ENCODE measurements around the gene PDGFB. TPM values are rescaled to one million over a fixed set of nuclear protein-coding genes. Genes with fewer than 3 reads are reported as not detected.

The PDGFB gene
- total RNA-seq, 1 experiment from 2014 or later, result 9.2 TPM

DNA sequence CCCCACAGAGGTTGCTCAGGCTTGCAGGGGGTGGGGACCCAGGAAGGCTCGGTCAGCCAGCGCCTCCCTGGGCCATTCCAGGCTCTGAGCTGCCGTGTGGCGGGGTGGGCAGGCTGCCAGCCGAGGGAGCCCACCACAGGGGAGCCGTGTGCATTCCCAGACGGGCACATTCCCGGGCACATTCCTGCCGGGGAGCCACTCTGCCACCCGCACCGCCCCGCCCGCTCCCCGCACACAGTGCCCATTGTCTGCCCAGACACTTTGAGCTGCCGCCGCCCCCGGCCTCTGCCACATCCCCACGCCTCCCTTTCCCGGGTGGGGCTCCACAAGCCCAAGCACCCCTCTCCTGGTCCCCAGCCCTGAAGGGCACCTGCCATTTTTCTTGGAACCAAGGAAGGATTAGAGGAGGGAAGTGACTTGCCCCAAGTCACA, 47.3 kb upstream of the PDGFB start:
- ATAC-seq (no peak), DNase-seq (ENCODE audit: low spot score) (no peak)
- 0 out of 2 replicates have a peak, but pooled peaks have one; percentile 18 for TF ChIP-seq TP53 (CRISPR knock-in tag; IDR thresholded peaks at IDR 0.05)
- no peak for TF ChIP-seq NR3C1 (CRISPR knock-in tag; conservative IDR thresholded peaks at IDR 0.05; ENCODE audit: low read depth)
- CTCF ChIA-PET, result interaction anchor here (0.6 to 3.2 kb wide), 6 partner anchors 14 to 160 kb away, joined by 3 to 13 read pairs (median 6); no protein-coding TSS in a partner anchor
- POLR2A ChIA-PET, result no interaction called here
- no peaks in the 10 kb centered on the region for H3K9me3 Mint-ChIP-seq
- H3K36me3 Mint-ChIP-seq, result no peaks in the 10 kb centered on the region
- peaks cover 14% of the 10 kb centered on the region for H3K4me1 Mint-ChIP-seq
- H3K27me3 Mint-ChIP-seq (ENCODE audit: low read depth), result no peaks in the 10 kb centered on the region
- no peak overlapping the region for H3K27ac Mint-ChIP-seq
- no peak overlapping the region for H3K4me3 Mint-ChIP-seq

DNA sequence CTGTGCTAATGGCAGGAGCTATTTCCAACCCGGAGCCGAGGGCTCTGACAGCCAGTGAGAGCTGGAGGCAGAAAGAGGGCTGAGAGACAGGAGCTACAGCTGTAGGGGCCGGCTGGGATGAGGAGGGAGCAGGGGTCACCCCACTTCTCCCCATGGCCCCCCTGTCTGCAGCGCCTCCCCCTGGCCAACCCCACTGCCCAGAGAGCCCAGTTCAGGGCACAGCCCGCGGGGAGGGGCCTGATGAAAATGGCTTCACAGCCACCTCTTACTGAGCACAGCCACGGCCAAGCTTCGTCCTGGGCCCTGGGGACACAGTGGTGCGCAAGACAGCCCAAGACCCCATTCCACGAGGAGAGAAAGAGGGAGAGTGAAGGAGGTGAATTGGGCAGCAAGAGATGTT, 46.7 kb upstream of the PDGFB start:
- Mint-ChIP-seq H3K4me3 (no peak overlapping the region), H3K4me1 (peaks cover 12% of the 10 kb centered on the region), H3K27ac (no peak overlapping the region), H3K9me3 (no peaks in the 10 kb centered on the region), H3K36me3 (no peaks in the 10 kb centered on the region), H3K27me3 (ENCODE audit: low read depth) (no peaks in the 10 kb centered on the region)
- TF ChIP-seq, protein P1, sequence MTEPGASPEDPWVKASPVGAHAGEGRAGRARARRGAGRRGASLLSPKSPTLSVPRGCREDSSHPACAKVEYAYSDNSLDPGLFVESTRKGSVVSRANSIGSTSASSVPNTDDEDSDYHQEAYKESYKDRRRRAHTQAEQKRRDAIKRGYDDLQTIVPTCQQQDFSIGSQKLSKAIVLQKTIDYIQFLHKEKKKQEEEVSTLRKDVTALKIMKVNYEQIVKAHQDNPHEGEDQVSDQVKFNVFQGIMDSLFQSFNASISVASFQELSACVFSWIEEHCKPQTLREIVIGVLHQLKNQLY (CRISPR knock-in tag; IDR thresholded peaks at IDR 0.05), result no peak
- no peak for TF ChIP-seq FOXK1 (CRISPR knock-in tag; IDR thresholded peaks at IDR 0.05)
- TF ChIP-seq, protein P2, sequence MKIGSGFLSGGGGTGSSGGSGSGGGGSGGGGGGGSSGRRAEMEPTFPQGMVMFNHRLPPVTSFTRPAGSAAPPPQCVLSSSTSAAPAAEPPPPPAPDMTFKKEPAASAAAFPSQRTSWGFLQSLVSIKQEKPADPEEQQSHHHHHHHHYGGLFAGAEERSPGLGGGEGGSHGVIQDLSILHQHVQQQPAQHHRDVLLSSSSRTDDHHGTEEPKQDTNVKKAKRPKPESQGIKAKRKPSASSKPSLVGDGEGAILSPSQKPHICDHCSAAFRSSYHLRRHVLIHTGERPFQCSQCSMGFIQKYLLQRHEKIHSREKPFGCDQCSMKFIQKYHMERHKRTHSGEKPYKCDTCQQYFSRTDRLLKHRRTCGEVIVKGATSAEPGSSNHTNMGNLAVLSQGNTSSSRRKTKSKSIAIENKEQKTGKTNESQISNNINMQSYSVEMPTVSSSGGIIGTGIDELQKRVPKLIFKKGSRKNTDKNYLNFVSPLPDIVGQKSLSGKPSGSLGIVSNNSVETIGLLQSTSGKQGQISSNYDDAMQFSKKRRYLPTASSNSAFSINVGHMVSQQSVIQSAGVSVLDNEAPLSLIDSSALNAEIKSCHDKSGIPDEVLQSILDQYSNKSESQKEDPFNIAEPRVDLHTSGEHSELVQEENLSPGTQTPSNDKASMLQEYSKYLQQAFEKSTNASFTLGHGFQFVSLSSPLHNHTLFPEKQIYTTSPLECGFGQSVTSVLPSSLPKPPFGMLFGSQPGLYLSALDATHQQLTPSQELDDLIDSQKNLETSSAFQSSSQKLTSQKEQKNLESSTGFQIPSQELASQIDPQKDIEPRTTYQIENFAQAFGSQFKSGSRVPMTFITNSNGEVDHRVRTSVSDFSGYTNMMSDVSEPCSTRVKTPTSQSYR (CRISPR knock-in tag; IDR thresholded peaks at IDR 0.05), result no peak
- TF ChIP-seq, protein P3, sequence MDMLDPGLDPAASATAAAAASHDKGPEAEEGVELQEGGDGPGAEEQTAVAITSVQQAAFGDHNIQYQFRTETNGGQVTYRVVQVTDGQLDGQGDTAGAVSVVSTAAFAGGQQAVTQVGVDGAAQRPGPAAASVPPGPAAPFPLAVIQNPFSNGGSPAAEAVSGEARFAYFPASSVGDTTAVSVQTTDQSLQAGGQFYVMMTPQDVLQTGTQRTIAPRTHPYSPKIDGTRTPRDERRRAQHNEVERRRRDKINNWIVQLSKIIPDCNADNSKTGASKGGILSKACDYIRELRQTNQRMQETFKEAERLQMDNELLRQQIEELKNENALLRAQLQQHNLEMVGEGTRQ (CRISPR knock-in tag; IDR thresholded peaks at IDR 0.05), result no peak
- TF ChIP-seq, protein P4, sequence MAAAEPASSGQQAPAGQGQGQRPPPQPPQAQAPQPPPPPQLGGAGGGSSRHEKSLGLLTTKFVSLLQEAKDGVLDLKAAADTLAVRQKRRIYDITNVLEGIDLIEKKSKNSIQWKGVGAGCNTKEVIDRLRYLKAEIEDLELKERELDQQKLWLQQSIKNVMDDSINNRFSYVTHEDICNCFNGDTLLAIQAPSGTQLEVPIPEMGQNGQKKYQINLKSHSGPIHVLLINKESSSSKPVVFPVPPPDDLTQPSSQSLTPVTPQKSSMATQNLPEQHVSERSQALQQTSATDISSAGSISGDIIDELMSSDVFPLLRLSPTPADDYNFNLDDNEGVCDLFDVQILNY (CRISPR knock-in tag; IDR thresholded peaks at IDR 0.05), result no peak
- ChIA-PET CTCF (interaction anchor here (0.6 to 3.2 kb wide), 11 partner anchors 12 to 161 kb away, joined by 3 to 13 read pairs (median 4); partner anchors contain the start of gene PDGFB), POLR2A (no interaction called here)
- ATAC-seq (no peak; the same call in 1 of the 2 replicates), DNase-seq (ENCODE audit: low spot score) (no peak)

DNA sequence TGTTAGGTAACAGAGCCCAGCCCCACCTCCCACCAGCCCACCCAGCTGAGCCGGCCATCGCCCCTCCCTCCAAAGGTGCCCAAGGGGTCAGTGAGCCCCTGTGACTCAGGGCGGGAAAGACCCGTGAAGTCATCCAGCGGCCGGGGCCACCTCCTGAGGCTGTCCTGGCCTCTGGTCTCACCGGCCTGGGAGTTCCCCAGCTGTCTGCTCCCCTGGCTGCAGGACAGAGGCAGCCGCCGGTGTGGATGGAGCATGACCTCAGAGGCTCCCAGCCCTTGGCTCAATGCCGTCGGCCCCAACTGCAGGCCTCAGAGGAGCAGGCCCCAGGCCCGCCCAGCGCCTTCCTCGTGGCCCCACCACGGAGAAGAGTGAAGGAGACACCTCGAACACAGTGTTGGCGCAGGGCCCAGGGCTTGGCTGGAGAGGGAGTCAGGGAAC, 46.0 kb upstream of the PDGFB start:
- H3K4me3 Mint-ChIP-seq, result no peak overlapping the region
- no peaks in the 10 kb centered on the region for H3K9me3 Mint-ChIP-seq
- ATAC-seq (0 out of 2 replicates have a peak, but pooled peaks have one; percentile 15), DNase-seq (ENCODE audit: low spot score) (no peak)
- H3K27ac Mint-ChIP-seq, result no peak overlapping the region
- TF ChIP-seq, protein P5, sequence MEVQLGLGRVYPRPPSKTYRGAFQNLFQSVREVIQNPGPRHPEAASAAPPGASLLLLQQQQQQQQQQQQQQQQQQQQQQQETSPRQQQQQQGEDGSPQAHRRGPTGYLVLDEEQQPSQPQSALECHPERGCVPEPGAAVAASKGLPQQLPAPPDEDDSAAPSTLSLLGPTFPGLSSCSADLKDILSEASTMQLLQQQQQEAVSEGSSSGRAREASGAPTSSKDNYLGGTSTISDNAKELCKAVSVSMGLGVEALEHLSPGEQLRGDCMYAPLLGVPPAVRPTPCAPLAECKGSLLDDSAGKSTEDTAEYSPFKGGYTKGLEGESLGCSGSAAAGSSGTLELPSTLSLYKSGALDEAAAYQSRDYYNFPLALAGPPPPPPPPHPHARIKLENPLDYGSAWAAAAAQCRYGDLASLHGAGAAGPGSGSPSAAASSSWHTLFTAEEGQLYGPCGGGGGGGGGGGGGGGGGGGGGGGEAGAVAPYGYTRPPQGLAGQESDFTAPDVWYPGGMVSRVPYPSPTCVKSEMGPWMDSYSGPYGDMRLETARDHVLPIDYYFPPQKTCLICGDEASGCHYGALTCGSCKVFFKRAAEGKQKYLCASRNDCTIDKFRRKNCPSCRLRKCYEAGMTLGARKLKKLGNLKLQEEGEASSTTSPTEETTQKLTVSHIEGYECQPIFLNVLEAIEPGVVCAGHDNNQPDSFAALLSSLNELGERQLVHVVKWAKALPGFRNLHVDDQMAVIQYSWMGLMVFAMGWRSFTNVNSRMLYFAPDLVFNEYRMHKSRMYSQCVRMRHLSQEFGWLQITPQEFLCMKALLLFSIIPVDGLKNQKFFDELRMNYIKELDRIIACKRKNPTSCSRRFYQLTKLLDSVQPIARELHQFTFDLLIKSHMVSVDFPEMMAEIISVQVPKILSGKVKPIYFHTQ (CRISPR knock-in tag; IDR thresholded peaks at IDR 0.05), result no peak
- TF ChIP-seq, protein P6, sequence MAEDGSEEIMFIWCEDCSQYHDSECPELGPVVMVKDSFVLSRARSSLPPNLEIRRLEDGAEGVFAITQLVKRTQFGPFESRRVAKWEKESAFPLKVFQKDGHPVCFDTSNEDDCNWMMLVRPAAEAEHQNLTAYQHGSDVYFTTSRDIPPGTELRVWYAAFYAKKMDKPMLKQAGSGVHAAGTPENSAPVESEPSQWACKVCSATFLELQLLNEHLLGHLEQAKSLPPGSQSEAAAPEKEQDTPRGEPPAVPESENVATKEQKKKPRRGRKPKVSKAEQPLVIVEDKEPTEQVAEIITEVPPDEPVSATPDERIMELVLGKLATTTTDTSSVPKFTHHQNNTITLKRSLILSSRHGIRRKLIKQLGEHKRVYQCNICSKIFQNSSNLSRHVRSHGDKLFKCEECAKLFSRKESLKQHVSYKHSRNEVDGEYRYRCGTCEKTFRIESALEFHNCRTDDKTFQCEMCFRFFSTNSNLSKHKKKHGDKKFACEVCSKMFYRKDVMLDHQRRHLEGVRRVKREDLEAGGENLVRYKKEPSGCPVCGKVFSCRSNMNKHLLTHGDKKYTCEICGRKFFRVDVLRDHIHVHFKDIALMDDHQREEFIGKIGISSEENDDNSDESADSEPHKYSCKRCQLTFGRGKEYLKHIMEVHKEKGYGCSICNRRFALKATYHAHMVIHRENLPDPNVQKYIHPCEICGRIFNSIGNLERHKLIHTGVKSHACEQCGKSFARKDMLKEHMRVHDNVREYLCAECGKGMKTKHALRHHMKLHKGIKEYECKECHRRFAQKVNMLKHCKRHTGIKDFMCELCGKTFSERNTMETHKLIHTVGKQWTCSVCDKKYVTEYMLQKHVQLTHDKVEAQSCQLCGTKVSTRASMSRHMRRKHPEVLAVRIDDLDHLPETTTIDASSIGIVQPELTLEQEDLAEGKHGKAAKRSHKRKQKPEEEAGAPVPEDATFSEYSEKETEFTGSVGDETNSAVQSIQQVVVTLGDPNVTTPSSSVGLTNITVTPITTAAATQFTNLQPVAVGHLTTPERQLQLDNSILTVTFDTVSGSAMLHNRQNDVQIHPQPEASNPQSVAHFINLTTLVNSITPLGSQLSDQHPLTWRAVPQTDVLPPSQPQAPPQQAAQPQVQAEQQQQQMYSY (CRISPR knock-in tag; IDR thresholded peaks at IDR 0.05), result no peak
- TF ChIP-seq GABPB1 (CRISPR knock-in tag; IDR thresholded peaks at IDR 0.05), result peak; percentile 36; the same call in 1 of the 2 replicates
- no peaks in the 10 kb centered on the region for H3K27me3 Mint-ChIP-seq (ENCODE audit: low read depth)
- POLR2A ChIA-PET, result no interaction called here
- peaks cover 9% of the 10 kb centered on the region for H3K4me1 Mint-ChIP-seq
- H3K36me3 Mint-ChIP-seq, result no peaks in the 10 kb centered on the region
- CTCF ChIA-PET, result interaction anchor here (0.6 to 3.2 kb wide), 13 partner anchors 12 to 218 kb away, joined by 3 to 13 read pairs (median 4); partner anchors contain the start of gene PDGFB

Data from WTC11 (cell line).